IPS-20b (cell line): Measurements from ENCODE around the gene KATNAL2.

Experiments
- H3K27ac ChIP-seq: one replicate; pipeline ENCODE4 v1.5.1; 2013; ENCODE audit warnings: low read length
- H3K27me3 ChIP-seq: 2 replicates; pipeline ENCODE4 v1.6.1; 2013; ENCODE audit warnings: mild to moderate bottlenecking, low read length, inconsistent platforms; ENCODE audit not compliant: insufficient read depth
- H3K36me3 ChIP-seq: 2 replicates; pipeline ENCODE4 v1.6.1; 2013; ENCODE audit warnings: low read depth, mild to moderate bottlenecking, inconsistent platforms, low read length, moderate library complexity; ENCODE audit not compliant: insufficient read depth
- H3K4me1 ChIP-seq: 2 replicates; pipeline ENCODE4 v1.6.1; 2013; ENCODE audit warnings: mild to moderate bottlenecking, control low read depth, inconsistent platforms, low read length, moderate library complexity; ENCODE audit not compliant: insufficient read depth
- H3K4me3 ChIP-seq: 2 replicates; pipeline ENCODE4 v1.5.1; 2013; ENCODE audit warnings: mild to moderate bottlenecking, low read length, inconsistent platforms
- H3K9ac ChIP-seq: 2 replicates; pipeline ENCODE4 v1.6.1; 2013; ENCODE audit warnings: low read depth, mild to moderate bottlenecking, inconsistent platforms, low read length, moderate library complexity
- H3K9me3 ChIP-seq: 2 replicates; pipeline ENCODE4 v1.6.1; 2013; ENCODE audit warnings: mild to moderate bottlenecking, low read depth, low read length, inconsistent platforms; ENCODE audit not compliant: insufficient read depth

The KATNAL2 gene

GRCh38 chr18:47050468-47050867 lies 133.1 kb downstream of the KATNAL2 start:
- no peak overlapping the region for H3K9ac ChIP-seq
- no peaks in the 10 kb centered on the region for H3K27me3 ChIP-seq
- H3K27ac ChIP-seq: no peak overlapping the region
- no peaks in the 10 kb centered on the region for H3K36me3 ChIP-seq
- no peak overlapping the region for H3K4me3 ChIP-seq
- H3K4me1 ChIP-seq: no peaks in the 10 kb centered on the region
- no peaks in the 10 kb centered on the region for H3K9me3 ChIP-seq

GRCh38 chr18:47054369-47054768 lies 137.0 kb downstream of the KATNAL2 start:
- Histone ChIP-seq H3K4me1 (no peaks in the 10 kb centered on the region), H3K36me3 (no peaks in the 10 kb centered on the region), H3K9me3 (no peaks in the 10 kb centered on the region), H3K9ac (no peak overlapping the region), H3K4me3 (no peak overlapping the region), H3K27me3 (no peaks in the 10 kb centered on the region), H3K27ac (no peak overlapping the region)

GRCh38 chr18:47062471-47062870 lies 145.1 kb downstream of the KATNAL2 start:
- Histone ChIP-seq H3K9ac (no peak overlapping the region), H3K9me3 (no peaks in the 10 kb centered on the region), H3K4me1 (no peaks in the 10 kb centered on the region), H3K27me3 (no peaks in the 10 kb centered on the region), H3K4me3 (no peak overlapping the region), H3K27ac (no peak overlapping the region), H3K36me3 (no peaks in the 10 kb centered on the region)

GRCh38 chr18:47063096-47063495 lies 145.7 kb downstream of the KATNAL2 start:
- H3K27me3 ChIP-seq: no peaks in the 10 kb centered on the region
- no peak overlapping the region for H3K4me3 ChIP-seq
- no peaks in the 10 kb centered on the region for H3K36me3 ChIP-seq
- no peak overlapping the region for H3K9ac ChIP-seq
- no peaks in the 10 kb centered on the region for H3K9me3 ChIP-seq
- H3K27ac ChIP-seq: no peak overlapping the region
- no peaks in the 10 kb centered on the region for H3K4me1 ChIP-seq

- Histone ChIP-seq H3K9me3 (no peaks in the 10 kb centered on the region), H3K27me3 (no peaks in the 10 kb centered on the region), H3K4me1 (peaks cover 5% of the 10 kb centered on the region; the same call in 1 of the 2 replicates), H3K36me3 (no peaks in the 10 kb centered on the region), H3K9ac (no peak overlapping the region), H3K27ac (no peak overlapping the region), H3K4me3 (no peak overlapping the region)
Measured at GRCh38 chr18:47067648-47068047, 150.2 kb downstream of the KATNAL2 start.

- Histone ChIP-seq H3K36me3 (no peaks in the 10 kb centered on the region), H3K27ac (no peak overlapping the region), H3K4me1 (peaks cover 7% of the 10 kb centered on the region; the same call in 1 of the 2 replicates), H3K27me3 (no peaks in the 10 kb centered on the region), H3K9me3 (no peaks in the 10 kb centered on the region), H3K9ac (peak overlapping the region; percentile 25; the same call in 1 of the 2 replicates), H3K4me3 (no peak overlapping the region)
Measured at GRCh38 chr18:47075098-47075883, 157.9 kb downstream of the KATNAL2 start.

- no peak overlapping the region for H3K9ac ChIP-seq
- H3K9me3 ChIP-seq: no peaks in the 10 kb centered on the region
- no peak overlapping the region for H3K4me3 ChIP-seq
- peaks cover 7% of the 10 kb centered on the region; the same call in 1 of the 2 replicates for H3K4me1 ChIP-seq
- no peak overlapping the region for H3K27ac ChIP-seq
- H3K27me3 ChIP-seq: no peaks in the 10 kb centered on the region
- no peaks in the 10 kb centered on the region for H3K36me3 ChIP-seq
Measured at GRCh38 chr18:47077111-47077510, 159.7 kb downstream of the KATNAL2 start.

- no peak overlapping the region for H3K27ac ChIP-seq
- no peaks in the 10 kb centered on the region for H3K36me3 ChIP-seq
- H3K4me3 ChIP-seq: no peak overlapping the region
- no peaks in the 10 kb centered on the region for H3K27me3 ChIP-seq
- peaks cover 4% of the 10 kb centered on the region; the same call in 1 of the 2 replicates for H3K4me1 ChIP-seq
- H3K9me3 ChIP-seq: no peaks in the 10 kb centered on the region
- no peak overlapping the region for H3K9ac ChIP-seq
Measured at GRCh38 chr18:47080872-47081271, 163.5 kb downstream of the KATNAL2 start.

GRCh38 chr18:47081578-47081977 lies 164.2 kb downstream of the KATNAL2 start:
- Histone ChIP-seq H3K36me3 (no peaks in the 10 kb centered on the region), H3K4me1 (peaks cover 4% of the 10 kb centered on the region; the same call in 1 of the 2 replicates), H3K27me3 (no peaks in the 10 kb centered on the region), H3K9me3 (no peaks in the 10 kb centered on the region), H3K27ac (no peak overlapping the region), H3K9ac (no peak overlapping the region), H3K4me3 (no peak overlapping the region)

- H3K4me1 ChIP-seq: peaks cover 4% of the 10 kb centered on the region; the same call in 1 of the 2 replicates
- H3K9ac ChIP-seq: no peak overlapping the region
- no peaks in the 10 kb centered on the region for H3K27me3 ChIP-seq
- H3K27ac ChIP-seq: no peak overlapping the region
- no peaks in the 10 kb centered on the region for H3K9me3 ChIP-seq
- H3K4me3 ChIP-seq: no peak overlapping the region
- H3K36me3 ChIP-seq: no peaks in the 10 kb centered on the region
Measured at GRCh38 chr18:47087676-47088075, 170.3 kb downstream of the KATNAL2 start.

- no peak overlapping the region for H3K9ac ChIP-seq
- no peaks in the 10 kb centered on the region for H3K27me3 ChIP-seq
- H3K36me3 ChIP-seq: no peaks in the 10 kb centered on the region
- H3K9me3 ChIP-seq: no peaks in the 10 kb centered on the region
- 0 out of 2 replicates have a peak, but pooled peaks cover 4% of the 10 kb centered on the region for H3K4me1 ChIP-seq
- H3K4me3 ChIP-seq: no peak overlapping the region
- H3K27ac ChIP-seq: no peak overlapping the region
Measured at GRCh38 chr18:47095810-47096209, 178.4 kb downstream of the KATNAL2 start.

- Histone ChIP-seq H3K9ac (no peak overlapping the region), H3K4me3 (no peak overlapping the region), H3K27me3 (no peaks in the 10 kb centered on the region), H3K9me3 (no peaks in the 10 kb centered on the region), H3K36me3 (peaks cover 5% of the 10 kb centered on the region), H3K27ac (no peak overlapping the region), H3K4me1 (0 out of 2 replicates have a peak, but pooled peaks cover 4% of the 10 kb centered on the region)
Measured at GRCh38 chr18:47100212-47100831, 182.9 kb downstream of the KATNAL2 start.
